ENCODE data around the gene DNAJA1.

DNAJA1 gene

DNA sequence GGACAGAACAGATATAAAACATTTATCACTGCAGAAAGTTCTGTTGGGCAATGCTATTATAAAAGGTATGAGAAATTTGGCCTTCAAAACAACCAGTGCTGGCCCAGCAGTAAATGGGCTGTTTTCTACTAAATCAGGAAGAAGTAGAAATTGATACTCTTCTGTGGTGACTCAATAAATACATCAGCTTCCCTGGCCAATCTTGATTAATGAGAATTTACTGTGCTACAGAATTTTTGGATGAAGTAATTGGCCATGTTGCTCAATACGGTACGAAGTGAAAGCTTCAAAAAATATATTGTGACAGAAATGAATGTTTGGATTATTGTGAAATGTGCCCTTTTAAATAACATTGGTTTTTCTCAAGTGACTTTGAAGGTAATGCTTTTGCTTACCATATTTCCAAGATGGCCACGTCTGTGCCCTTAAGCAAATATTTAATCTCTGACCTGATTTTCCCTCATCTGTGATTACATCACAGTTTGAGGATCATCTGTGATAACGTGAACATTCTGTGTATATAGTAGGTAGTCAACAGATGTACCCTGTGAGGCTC is 4.2 kb downstream of the DNAJA1 start:
- no peak for DNase-seq

DNA sequence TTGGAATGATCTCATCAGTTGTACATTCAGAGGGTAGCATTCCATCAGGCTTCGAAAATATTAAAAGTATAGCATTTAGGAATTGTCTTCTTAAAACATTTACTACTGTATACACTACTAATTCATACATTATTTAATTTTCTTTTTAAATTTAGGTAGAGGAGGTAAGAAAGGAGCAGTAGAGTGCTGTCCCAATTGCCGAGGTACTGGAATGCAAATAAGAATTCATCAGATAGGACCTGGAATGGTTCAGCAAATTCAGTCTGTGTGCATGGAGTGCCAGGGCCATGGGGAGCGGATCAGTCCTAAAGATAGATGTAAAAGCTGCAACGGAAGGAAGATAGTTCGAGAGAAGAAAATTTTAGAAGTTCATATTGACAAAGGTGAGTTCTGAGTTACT is 5.2 kb downstream of the DNAJA1 start:
- DNase-seq = no peak

DNA sequence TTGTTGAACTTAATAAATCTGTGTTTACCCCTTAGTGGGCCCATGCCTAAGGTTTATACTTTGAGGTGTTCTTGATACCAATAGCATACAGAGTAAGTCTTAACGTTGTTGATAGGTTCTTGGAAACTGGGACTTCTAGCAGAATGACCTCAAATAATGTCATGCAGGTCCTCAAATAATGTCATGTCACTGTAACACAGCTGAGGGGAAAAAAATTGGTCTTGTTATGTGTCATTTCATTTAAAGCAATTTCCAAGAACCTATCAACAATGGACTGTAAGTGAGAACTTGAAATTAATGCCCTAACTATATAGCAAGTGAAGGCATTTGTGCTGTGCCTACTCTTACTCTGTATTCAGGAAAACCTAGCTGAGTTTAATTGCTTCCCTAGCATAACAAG is 7.2 kb downstream of the DNAJA1 start:
- DNase-seq = no peak

- DNase-seq = no peak
Measured at GRCh38 chr9:33032865-33033264, 7.8 kb downstream of the DNAJA1 start.

GRCh38 chr9:33040792-33041431 is 15.8 kb downstream of the DNAJA1 start:
- DNase-seq = no peak

DNA sequence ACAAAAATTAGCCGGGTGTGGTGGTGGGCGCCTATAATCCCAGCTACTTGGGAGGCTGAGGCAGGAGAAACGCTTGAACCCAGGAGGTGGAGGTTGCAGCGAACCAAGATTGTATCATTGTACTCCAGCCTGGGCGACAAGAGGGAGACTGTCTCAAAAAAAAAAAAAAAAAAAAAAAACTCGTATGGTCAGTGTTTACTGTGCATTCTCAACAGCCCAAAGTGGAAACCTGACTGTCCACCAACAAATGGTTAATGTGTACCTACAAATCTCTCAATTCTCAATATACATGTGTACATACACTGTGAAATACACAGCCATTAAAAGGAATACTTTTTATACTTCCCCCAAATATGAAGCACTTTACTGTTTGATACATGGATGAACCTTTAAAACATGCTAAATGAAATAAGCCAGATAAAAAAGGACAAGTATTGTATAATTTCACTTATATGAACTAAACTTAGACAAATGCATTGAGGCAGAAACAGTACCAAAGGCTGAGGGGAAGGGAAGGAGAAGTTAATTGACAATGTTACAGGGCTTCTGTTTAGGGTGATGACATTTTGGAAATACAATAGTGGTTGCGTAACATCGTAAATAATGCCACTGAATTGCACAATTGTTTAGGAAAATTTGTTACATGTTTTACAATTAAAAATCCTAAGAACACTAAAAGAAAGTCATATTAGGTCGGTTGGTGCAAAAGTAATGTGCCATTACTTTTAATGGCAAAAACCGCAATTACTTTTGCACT is 16.5 kb downstream of the DNAJA1 start:
- DNase-seq = no peak

- DNase-seq = no peak
Measured at GRCh38 chr9:33042473-33042872, 17.4 kb downstream of the DNAJA1 start.

- DNase-seq = no peak
Measured at GRCh38 chr9:33043671-33044070, 18.6 kb downstream of the DNAJA1 start.

GRCh38 chr9:33044162-33044673 is 19.1 kb downstream of the DNAJA1 start:
- peak; percentile 51 for DNase-seq

DNA sequence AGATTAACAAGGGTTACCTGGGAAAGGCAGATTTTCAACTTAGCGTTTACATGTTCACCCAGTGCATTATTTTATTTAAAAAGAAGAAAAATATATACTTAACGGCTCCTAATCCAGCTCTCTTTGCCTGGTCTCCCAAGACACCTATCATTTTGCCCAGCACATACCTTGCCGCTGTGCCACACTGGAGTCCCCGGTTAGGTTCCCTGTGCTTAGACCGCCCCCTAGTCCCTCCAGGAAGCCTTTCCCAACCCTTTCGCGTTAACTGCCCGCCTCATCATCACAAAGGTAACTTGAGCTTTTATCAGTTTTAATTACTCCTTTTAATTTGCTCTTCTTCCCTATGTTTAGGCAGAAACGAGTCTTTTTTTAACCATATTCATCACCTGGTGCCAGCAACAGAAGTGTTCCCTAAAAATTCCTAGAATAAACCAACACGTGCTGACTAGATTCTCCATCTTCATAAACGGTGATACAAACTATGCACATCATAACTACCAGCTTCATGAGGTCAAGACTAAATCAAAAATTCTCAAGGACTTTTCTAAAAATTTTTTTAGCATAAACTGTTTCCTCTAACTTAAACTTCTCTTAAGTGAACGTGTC is 19.7 kb downstream of the DNAJA1 start:
- DNase-seq = no peak

- no peak for DNase-seq
Measured at GRCh38 chr9:33046061-33046460, 21.0 kb downstream of the DNAJA1 start.

GRCh38 chr9:33048054-33048465 is 23.0 kb downstream of the DNAJA1 start:
- no peak for DNase-seq

- DNase-seq = no peak
Measured at GRCh38 chr9:33049680-33050361, 24.7 kb downstream of the DNAJA1 start.

- DNase-seq = no peak
Measured at GRCh38 chr9:33051144-33051543, 26.1 kb downstream of the DNAJA1 start.

DNA sequence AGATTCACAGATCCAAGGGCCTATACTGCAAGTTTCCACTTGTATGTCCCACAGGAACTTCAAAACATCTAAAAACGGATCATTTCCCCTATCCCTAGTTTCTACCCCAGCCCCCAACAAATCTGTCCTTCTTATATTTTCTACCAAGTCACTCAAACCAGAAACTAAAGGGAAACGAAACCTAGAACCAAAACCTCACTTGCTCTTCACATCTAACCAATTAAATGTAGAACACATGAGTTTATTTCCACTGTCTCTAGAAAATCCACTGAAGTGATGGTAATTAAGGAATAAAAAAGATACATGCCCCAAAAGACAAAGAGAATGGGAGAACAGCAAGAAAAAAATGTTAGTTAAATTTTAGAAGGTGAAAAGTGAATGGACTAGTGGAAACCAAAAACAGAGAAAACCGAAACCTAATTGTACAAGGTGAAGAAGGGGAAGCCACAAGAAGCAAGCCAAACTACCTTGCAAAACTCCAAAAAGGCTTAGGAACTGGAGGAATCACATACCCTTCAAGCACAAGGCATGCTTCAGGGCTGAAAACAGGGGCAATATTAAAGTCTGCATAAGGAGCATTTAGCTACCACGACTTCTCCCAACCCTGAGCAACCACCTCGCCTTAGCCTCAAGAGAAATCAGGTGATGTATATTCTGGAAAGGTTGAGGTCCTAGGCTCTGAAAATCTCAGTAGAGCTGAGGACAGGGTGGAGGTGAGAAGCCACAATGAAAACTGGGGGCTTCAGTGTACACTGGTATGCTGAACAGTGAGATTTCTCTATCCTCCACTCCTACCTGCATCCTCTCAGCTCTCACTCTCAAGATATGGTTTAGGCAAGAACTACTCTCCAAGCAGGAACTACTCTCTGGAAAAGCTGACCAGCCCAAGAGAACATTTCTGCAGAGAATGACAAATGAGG is 40.3 kb downstream of the DNAJA1 start:
- DNase-seq = no peak

GRCh38 chr9:33068991-33069390 is 43.9 kb downstream of the DNAJA1 start:
- no peak for DNase-seq

DNA sequence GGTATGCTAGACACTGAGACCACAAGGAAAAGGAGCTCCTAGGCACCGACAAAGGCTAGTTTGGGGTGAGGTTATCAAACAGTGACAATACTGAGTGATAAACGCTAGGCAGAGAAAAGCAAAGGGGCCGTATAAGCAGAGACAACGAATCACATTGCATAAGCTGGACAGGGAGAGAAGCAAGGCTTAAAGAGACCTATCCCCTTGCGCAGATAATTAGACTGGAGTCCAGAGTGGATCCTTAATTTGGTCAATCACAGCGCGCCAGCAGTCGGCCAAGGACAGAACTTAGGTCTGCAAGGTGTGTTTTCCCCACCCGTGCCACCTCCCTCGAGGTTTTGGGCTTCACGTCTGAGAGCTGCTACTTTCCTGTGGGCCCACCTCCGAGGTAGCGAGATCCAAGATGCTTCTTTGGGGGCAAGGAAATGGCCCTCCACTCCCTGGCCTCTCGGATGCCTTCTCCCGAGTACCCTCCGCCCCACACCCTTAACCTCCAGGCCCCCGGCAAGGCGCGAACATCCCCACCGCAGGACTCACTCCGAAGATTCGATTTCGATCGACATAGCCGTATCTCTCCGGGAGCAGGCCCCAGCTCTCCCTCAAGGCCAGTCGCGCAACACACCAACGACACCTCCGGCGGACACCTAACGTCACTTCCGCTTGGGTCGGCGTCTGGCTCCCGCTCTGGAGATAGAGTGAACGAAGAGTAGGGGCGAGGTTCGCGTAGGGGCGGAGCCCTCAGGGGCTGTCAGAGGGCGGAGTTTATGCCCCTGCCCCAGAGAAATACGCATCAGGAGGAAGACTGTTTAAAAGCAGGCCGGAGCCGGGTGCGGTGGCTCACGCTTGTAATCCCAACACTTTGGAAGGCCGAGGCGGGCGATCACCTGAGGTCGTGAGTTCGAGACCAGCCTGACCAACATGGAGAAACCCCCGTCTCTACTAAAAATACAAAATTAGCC is 51.3 kb downstream of the DNAJA1 start, which contains the start of gene SMU1:
Gene SMU1 (minus strand): TSS at position 629 of the 959 bp plus-strand sequence. CDS start 66 bp downstream, at position 563.
- peak; percentile 89 for DNase-seq

DNA sequence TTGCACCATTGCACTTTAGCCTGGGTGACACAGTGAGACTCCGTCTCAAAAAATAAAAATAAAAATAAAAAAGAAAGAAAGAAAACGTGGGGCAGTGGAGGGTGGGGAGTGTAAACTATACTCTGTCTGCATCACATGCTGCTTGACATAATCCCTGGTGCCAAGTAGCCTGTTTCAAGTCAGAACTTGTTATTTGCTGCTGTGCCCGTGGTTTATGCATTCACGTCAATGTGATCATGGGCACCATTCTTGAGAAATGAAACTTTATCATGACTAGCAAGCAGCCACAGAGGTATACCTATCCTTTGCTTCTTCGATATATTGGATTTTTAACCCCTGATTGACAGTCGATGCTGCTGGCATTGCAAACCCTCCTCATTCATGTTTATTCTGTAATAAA is 55.5 kb downstream of the DNAJA1 start:
- no peak for DNase-seq

DNA sequence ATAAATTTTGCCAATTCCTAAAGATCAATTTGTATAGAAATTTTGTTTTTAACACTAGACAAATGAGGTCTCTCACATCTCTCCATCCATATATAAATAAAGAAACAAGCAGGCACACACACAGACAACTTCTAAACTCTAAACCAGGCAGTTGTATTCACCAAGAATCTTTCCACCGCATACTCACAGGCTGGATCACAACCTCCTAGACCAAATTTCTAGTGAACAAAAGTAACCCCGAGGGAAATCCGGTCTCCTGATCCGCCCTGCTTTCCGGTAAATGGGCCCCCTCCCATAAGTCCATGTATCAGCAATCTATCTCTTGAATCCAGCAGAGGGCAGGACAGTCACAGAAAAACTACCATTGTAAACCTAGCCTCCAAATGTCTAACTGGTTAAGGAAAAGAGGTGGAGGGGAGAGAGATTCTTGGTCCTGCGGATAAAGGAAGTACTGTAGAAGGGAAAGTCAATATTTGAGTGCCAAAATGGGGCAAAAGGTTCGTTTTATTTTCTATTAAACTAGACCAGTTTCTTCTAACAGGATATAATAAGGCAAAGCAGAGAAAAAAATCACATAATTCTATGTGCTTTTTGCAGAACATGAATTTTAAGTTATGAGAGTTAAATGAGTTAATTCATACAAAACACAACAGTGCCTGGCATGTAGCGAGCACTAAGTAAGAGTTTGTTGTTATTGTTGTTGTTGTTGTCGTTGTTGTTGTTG is 56.2 kb downstream of the DNAJA1 start:
- peak; percentile 27 for DNase-seq

- no peak for DNase-seq
Measured at GRCh38 chr9:33082128-33082527, 57.1 kb downstream of the DNAJA1 start.
